ENCODE results near the gene ANKRD28.

ANKRD28 gene

DNA sequence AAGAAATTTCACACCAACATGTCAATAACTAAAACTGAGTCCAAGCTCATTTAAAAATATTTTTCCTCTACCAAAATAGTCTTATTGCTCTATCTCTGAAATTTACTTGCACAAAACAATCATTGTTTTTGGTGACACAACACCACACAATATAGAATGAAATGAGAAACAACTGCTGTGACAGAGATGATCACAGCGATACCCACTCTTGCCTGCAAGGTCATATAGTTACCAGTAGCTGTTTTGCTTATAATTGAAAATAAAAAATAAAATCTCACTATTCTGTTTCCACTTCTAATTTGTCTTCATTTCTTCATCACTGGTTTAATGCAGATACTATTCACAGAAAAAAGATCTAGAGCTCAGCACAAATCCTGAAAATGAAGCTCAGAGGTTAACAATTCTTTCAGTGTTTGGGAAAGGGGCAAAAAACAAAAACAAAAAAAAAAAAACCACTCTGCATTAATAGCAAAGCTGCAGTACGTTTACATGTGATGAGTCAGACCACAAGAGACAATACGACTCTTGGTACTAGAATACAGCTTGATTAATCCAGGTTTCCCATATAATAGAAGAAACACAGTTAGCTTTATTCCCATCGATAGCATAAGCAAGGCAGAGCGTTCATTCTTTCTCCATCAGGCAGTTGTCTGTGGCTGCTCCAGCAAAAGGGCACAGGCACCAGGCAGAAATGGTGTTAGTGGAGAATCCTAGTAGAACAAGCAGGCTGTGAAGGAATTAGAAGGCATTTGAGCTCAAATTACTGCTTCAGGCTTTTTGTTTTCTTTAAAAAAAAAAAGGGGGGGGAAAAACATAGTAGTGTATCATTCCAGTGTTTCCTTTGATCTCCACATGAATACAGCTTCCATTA is 773 bp downstream of the ANKRD28 start:
- Histone ChIP-seq H2AFZ (ENCODE audit: low read length) (no peak overlapping the region), H3K9me3 (replicated peaks; ENCODE audit: insufficient read depth, low read length) (no peaks in the 10 kb centered on the region), H3K4me2 (ENCODE audit: low read depth, low read length) (peak overlapping the region; percentile 51), H3K27me3 (replicated peaks; ENCODE audit: insufficient read depth, low read length) (no peaks in the 10 kb centered on the region), H3K36me3 (replicated peaks; ENCODE audit: insufficient read depth, low read length) (no peaks in the 10 kb centered on the region), H3K4me3 (ENCODE audit: low read length) (peak overlapping the region; percentile 75), H3K27ac (ENCODE audit: low read length) (peak overlapping the region; percentile 87), H3K9ac (ENCODE audit: low read length) (peak overlapping the region; percentile 92), H4K20me1 (ENCODE audit: insufficient read depth, low read length) (no peaks in the 10 kb centered on the region), H3F3A (ENCODE audit: insufficient read depth, low read length) (peaks cover 57% of the 10 kb centered on the region), H3K4me1 (ENCODE audit: low read length) (peaks cover 48% of the 10 kb centered on the region), H3K79me2 (ENCODE audit: low read length) (peaks cover 97% of the 10 kb centered on the region), H3K9me2 (replicated peaks; ENCODE audit: insufficient read depth, low read length) (no peaks in the 10 kb centered on the region)
- TF ChIP-seq, protein P1, sequence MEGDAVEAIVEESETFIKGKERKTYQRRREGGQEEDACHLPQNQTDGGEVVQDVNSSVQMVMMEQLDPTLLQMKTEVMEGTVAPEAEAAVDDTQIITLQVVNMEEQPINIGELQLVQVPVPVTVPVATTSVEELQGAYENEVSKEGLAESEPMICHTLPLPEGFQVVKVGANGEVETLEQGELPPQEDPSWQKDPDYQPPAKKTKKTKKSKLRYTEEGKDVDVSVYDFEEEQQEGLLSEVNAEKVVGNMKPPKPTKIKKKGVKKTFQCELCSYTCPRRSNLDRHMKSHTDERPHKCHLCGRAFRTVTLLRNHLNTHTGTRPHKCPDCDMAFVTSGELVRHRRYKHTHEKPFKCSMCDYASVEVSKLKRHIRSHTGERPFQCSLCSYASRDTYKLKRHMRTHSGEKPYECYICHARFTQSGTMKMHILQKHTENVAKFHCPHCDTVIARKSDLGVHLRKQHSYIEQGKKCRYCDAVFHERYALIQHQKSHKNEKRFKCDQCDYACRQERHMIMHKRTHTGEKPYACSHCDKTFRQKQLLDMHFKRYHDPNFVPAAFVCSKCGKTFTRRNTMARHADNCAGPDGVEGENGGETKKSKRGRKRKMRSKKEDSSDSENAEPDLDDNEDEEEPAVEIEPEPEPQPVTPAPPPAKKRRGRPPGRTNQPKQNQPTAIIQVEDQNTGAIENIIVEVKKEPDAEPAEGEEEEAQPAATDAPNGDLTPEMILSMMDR (IDR thresholded peaks at IDR 0.05; ENCODE audit: low read length): no peak
- no peak for TF ChIP-seq EZH2phosphoT487 (IDR thresholded peaks at IDR 0.05; ENCODE audit: low read length)
- peak; percentile 38 for DNase-seq

DNA sequence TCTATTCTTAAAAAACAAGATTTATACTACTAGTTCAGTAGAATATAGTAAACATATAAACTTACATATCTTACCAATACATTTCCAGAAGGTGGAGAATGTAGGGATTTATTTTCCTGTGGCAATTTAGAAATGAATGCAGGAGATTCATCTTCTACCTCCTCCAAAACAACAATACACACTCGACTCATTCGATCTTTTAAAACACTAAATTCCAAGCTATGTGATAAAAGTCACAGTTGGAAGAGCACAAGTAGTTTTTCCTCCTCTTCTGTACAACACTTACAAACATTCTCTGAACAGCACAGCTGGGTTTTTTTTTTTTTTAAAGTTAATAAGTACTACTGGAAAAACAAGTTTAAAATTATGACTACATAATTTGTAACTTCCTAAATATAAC is 1.4 kb downstream of the ANKRD28 start:
- Histone ChIP-seq H3K4me1 (ENCODE audit: low read length) (peaks cover 41% of the 10 kb centered on the region), H3K9me2 (replicated peaks; ENCODE audit: insufficient read depth, low read length) (no peaks in the 10 kb centered on the region), H3K36me3 (replicated peaks; ENCODE audit: insufficient read depth, low read length) (no peaks in the 10 kb centered on the region), H3K4me3 (ENCODE audit: low read length) (peak overlapping the region; percentile 75), H2AFZ (ENCODE audit: low read length) (no peak overlapping the region), H3K9ac (ENCODE audit: low read length) (peak overlapping the region; percentile 92), H3K79me2 (ENCODE audit: low read length) (peaks cover 97% of the 10 kb centered on the region), H3K27me3 (replicated peaks; ENCODE audit: insufficient read depth, low read length) (no peaks in the 10 kb centered on the region), H3K4me2 (ENCODE audit: low read depth, low read length) (peak overlapping the region; percentile 51), H4K20me1 (ENCODE audit: insufficient read depth, low read length) (no peaks in the 10 kb centered on the region), H3K9me3 (replicated peaks; ENCODE audit: insufficient read depth, low read length) (no peaks in the 10 kb centered on the region), H3F3A (ENCODE audit: insufficient read depth, low read length) (peaks cover 54% of the 10 kb centered on the region), H3K27ac (ENCODE audit: low read length) (peak overlapping the region; percentile 87)
- TF ChIP-seq EZH2phosphoT487 (IDR thresholded peaks at IDR 0.05; ENCODE audit: low read length) (no peak), EZH2 (optimal IDR thresholded peaks at IDR 0.05; ENCODE audit: low read depth, low read length) (no peak)
- DNase-seq: no peak

DNA sequence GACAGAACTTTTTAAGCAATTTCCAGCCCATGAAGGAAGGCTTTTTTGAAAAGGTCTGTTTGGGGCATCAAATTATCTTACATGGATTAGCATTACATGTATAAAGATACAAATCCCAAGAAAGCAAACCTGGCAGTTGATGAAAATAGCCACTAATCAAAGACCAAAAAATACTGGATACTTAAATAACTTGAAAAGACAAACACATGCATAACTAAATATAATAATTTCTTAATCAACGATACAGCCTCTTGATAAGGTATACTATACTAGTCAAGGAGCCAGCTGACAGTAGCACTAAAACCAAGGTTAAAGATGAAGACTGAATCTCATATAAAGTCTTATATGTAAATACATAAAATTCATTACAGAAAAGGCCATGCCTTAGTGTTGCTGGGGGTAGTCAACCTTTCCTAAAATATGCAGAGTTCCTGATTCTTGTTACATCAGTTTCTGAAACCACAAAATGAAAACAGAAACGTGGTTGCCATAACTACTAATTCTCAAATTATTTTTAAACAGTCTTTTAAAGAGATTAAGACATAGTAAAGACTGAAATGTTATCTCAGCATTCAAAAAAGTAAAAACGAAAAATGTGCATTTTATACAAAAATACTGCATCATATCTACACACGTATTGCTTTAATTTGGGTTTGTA is 2.0 kb downstream of the ANKRD28 start:
- peak; percentile 63 for DNase-seq

More for the DNA sequence above, 2.0 kb downstream of the ANKRD28 start:
- Histone ChIP-seq H3K9ac (ENCODE audit: low read length) (peak overlapping the region; percentile 92), H3K27me3 (replicated peaks; ENCODE audit: insufficient read depth, low read length) (no peaks in the 10 kb centered on the region), H3K4me3 (ENCODE audit: low read length) (peak overlapping the region; percentile 75), H3K27ac (ENCODE audit: low read length) (peak overlapping the region; percentile 87), H3K36me3 (replicated peaks; ENCODE audit: insufficient read depth, low read length) (no peaks in the 10 kb centered on the region), H4K20me1 (ENCODE audit: insufficient read depth, low read length) (no peaks in the 10 kb centered on the region), H3K9me3 (replicated peaks; ENCODE audit: insufficient read depth, low read length) (no peaks in the 10 kb centered on the region), H3K79me2 (ENCODE audit: low read length) (peaks cover 97% of the 10 kb centered on the region), H2AFZ (ENCODE audit: low read length) (no peak overlapping the region), H3K4me2 (ENCODE audit: low read depth, low read length) (peak overlapping the region; percentile 51), H3K4me1 (ENCODE audit: low read length) (peaks cover 36% of the 10 kb centered on the region), H3F3A (ENCODE audit: insufficient read depth, low read length) (peaks cover 48% of the 10 kb centered on the region), H3K9me2 (replicated peaks; ENCODE audit: insufficient read depth, low read length) (no peaks in the 10 kb centered on the region)
- TF ChIP-seq, protein P1 (IDR thresholded peaks at IDR 0.05; ENCODE audit: low read length): no peak
- no peak for TF ChIP-seq EZH2phosphoT487 (IDR thresholded peaks at IDR 0.05; ENCODE audit: low read length)
- no peak for TF ChIP-seq EZH2 (optimal IDR thresholded peaks at IDR 0.05; ENCODE audit: low read depth, low read length)
